GM12865 (cell line): Measurements from ENCODE around the gene CRACR2B.

ENCODE experiments used
- DNase-seq: peaks from one replicate; pipeline ENCODE4 v3.0.0; 2010; ENCODE audit warnings: low read depth
- H3K4me3 ChIP-seq: 2 replicates; pipeline ENCODE4 v1.5.1; 2011; ENCODE audit warnings: mild to moderate bottlenecking, low read depth, low read length, control low read depth
- TF ChIP-seq, protein P1 (sequence below): IDR thresholded peaks from 2 replicates; pipeline ENCODE4 v1.5.1; 2011; ENCODE audit warnings: low read length, control low read depth, low read depth, inconsistent platforms; ENCODE audit not compliant: insufficient read depth; ENCODE audit errors: missing control alignments

CRACR2B gene

DNA sequence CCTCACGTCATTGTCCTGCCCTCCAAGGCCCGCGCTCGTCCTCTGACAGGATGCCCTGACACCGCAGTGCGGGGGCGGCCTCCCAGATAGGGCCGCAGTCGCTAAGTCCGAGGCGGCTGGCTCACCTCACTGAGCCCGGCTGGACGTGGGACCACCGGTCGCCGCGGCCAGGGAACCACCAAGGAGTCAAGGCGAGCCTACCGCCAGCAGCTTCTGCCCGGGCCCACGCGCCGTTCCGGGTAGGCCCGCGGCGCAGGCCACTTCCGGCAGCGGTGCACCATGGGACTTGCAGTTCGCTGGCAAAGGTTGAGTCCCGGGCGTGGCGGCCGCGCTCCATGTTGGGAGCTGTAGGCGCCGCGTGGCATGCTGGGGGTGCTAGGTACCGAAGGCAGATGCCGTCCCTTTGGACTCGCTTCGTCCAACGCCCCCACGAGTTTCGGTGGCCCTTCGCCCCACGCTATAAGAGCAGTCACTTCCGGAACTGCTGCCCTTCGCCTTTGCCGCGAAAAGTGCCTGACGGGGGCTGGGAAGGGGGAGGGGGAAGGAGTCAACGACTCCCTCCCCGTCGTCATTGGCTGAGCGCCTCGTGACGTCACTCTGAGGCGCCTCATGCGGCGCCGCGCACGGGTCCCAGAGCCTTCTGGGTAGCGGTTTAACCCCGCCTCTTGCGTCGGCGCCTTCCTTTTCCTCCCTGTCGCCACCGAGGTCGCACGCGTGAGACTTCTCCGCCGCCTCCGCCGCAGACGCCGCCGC lies 18.3 kb upstream of the CRACR2B start, which contains the start of gene RPLP2:
RPLP2 (plus strand) TSS at position 681 of the 753 bp plus-strand sequence. CDS start 268 bp downstream, outside the sequence.
- peak; percentile 98 for DNase-seq
- H3K4me3 ChIP-seq: peak within 1 kb of the TSS; percentile 72
- TF ChIP-seq, protein P1, sequence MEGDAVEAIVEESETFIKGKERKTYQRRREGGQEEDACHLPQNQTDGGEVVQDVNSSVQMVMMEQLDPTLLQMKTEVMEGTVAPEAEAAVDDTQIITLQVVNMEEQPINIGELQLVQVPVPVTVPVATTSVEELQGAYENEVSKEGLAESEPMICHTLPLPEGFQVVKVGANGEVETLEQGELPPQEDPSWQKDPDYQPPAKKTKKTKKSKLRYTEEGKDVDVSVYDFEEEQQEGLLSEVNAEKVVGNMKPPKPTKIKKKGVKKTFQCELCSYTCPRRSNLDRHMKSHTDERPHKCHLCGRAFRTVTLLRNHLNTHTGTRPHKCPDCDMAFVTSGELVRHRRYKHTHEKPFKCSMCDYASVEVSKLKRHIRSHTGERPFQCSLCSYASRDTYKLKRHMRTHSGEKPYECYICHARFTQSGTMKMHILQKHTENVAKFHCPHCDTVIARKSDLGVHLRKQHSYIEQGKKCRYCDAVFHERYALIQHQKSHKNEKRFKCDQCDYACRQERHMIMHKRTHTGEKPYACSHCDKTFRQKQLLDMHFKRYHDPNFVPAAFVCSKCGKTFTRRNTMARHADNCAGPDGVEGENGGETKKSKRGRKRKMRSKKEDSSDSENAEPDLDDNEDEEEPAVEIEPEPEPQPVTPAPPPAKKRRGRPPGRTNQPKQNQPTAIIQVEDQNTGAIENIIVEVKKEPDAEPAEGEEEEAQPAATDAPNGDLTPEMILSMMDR: no peak

DNA sequence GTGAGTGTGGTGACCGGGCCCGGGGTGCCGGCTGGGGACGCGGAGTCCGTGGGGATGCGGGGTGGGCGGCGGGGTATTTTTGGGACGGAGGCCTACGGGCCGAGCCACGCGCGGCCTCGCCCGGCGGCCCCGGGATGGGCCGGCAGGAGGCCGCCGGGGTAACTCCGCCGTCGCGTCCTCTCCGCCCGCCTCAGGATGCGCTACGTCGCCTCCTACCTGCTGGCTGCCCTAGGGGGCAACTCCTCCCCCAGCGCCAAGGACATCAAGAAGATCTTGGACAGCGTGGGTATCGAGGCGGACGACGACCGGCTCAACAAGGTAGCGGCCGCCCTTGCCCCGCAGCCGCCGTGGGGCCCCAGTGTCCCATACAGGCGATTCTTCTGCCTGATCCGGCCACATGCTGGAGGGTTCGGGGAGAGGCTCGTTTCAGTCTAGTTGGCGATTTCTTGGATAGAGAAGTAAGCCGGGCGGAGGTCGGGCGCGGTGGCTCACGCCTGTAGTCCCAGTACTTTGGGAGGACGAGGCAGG lies 17.6 kb upstream of the CRACR2B start:
- DNase-seq: peak; percentile 46
- TF ChIP-seq, protein P1: no peak
- H3K4me3 ChIP-seq: peak overlapping the region; percentile 72

DNA sequence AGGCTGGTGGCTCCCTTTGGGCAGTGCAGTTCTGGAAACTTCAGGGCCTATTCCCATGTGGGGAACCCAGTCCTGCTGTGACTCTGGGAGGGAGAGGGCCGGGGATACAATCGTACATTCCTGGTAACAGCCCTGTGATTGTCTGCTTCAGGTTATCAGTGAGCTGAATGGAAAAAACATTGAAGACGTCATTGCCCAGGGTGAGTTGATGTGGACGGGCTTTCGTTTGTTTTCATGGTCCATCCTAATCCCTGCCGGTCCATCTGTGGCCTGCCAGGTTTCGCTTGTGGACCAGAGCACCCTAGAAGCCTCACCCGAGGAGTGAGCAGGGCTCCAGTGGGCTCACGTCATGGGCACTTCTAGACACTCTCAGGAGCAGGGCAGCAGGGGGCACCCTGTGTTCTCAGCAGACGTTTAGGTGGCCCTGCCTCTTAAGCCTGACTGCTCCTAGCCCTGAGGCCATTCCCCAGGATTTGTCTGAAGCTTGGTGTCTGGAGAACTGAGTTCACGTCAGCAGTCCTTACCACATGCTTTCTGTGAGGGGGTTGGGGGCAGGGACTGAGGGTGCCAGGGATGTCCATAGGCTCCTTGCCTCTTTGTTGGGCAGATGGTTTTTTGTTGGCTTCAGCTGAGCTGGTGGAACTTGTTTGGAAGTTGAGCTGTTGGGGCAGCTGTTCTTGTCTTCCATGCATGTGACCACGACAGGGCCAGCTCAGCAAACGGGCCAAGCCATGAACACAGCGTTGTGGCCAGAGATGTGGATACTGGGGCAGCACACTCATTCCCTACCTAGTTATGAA lies 16.1 kb upstream of the CRACR2B start:
- TF ChIP-seq, protein P1: no peak
- no peak for DNase-seq
- peak overlapping the region; percentile 72 for H3K4me3 ChIP-seq

DNA sequence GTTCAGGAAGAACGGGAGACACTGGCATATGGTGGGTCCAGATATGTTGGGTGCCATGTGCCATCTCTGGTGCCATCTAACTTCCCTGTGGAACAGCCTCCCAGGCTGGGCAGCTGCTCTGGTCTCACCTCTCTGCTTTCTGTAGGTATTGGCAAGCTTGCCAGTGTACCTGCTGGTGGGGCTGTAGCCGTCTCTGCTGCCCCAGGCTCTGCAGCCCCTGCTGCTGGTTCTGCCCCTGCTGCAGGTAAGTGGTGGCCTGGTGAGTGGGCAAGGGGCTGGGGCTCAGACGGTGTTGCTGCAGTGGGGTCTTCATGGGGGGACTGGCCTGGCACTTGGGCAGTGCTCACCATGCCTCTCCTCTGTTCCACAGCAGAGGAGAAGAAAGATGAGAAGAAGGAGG lies 15.3 kb upstream of the CRACR2B start:
- no peak overlapping the region for H3K4me3 ChIP-seq
- TF ChIP-seq, protein P1: no peak

DNA sequence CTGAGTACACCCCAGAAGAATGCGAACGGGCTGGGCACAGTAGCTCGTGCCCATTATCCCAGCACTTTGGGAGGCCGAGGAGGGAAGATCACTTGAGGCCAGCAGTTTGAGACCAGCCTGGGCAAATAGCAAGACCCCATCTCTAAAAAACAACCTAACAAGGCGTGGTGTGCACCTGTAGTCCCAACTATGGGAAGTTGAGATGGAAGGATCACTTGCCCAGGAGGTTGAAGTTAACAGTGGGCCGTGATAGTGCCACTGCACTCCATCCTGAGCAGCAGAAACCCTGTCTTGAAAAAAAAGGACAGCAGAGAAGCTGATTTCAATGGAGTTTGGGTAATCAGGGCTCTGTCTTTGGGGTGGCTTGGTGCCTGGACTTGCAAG lies 14.7 kb upstream of the CRACR2B start:
- H3K4me3 ChIP-seq: no peak overlapping the region
- TF ChIP-seq, protein P1: no peak
- no peak for DNase-seq

More for the DNA sequence above, 15.3 kb upstream of the CRACR2B start:
- DNase-seq: no peak

DNA sequence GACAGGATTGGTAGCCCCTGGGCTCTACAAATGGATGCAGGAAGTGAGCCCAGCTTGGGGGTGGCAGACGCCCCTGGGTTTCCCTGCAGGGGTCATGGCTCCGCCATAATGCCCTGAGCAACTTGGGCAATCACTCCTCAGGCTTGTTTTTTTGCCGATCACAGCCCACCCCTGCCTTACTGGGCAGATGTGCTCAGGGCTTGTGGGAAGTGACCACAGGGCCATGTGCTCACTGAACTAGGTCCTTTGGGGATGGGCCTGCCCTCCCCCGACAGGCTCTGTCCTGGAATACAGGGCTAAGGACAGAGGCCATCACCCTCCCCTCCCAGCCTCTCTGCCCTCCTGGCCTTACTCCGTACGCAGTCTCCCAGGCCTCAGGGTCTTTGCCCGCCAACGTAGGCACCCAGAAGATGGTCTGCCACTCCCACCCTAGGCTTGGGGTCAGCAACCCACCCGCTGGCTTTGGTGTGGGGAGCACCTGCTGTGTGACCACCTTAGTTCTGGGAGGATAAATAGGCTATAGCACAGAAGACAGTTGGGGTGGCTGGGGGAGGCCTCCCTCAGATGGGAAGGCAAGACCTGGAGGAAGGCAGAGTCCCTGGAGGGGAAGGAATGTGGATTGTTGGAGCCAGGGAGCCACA lies 14.1 kb upstream of the CRACR2B start:
- H3K4me3 ChIP-seq: no peak overlapping the region
- DNase-seq: no peak
- TF ChIP-seq, protein P1: no peak
